ENCODE data around the gene RAD51B.
"Not testable (repeated sequence)": the region's sequence is repeated elsewhere in the genome, so short reads cannot be mapped to it uniquely, and the experiment has no call there.

The RAD51B gene

GRCh38 chr14:67978749-67979148, 159.2 kb downstream of the RAD51B start:
- no peak for TF ChIP-seq CTCF (conservative IDR thresholded peaks at IDR 0.05; ENCODE audit: low read depth, low read length)
- no peak overlapping the region for H3K4me3 ChIP-seq (ENCODE audit: low read length)
- no peak for DNase-seq (ENCODE audit: low read depth)

GRCh38 chr14:67982711-67983608, 163.4 kb downstream of the RAD51B start:
- TF ChIP-seq CTCF (conservative IDR thresholded peaks at IDR 0.05; ENCODE audit: low read depth, low read length), result no peak
- peak; percentile 62 for DNase-seq (ENCODE audit: low read depth)
- H3K4me3 ChIP-seq (ENCODE audit: low read length), result no peak overlapping the region

- no peak for DNase-seq (ENCODE audit: low read depth)
- no peak overlapping the region for H3K4me3 ChIP-seq (ENCODE audit: low read length)
- no peak for TF ChIP-seq CTCF (conservative IDR thresholded peaks at IDR 0.05; ENCODE audit: low read depth, low read length)
Measured at GRCh38 chr14:67984274-67984673, 164.7 kb downstream of the RAD51B start.

- H3K4me3 ChIP-seq (ENCODE audit: low read length), result no peak overlapping the region
- no peak for DNase-seq (ENCODE audit: low read depth)
- no peak for TF ChIP-seq CTCF (conservative IDR thresholded peaks at IDR 0.05; ENCODE audit: low read depth, low read length)
Measured at GRCh38 chr14:67986131-67986841, 166.7 kb downstream of the RAD51B start.

GRCh38 chr14:67987606-67988005, 168.0 kb downstream of the RAD51B start:
- DNase-seq (ENCODE audit: low read depth), result no peak
- no peak overlapping the region for H3K4me3 ChIP-seq (ENCODE audit: low read length)
- no peak for TF ChIP-seq CTCF (conservative IDR thresholded peaks at IDR 0.05; ENCODE audit: low read depth, low read length)

- not testable (repeated sequence) for H3K4me3 ChIP-seq (ENCODE audit: low read length); DNase-seq (ENCODE audit: low read depth)
Measured at GRCh38 chr14:67988210-67988609, 168.6 kb downstream of the RAD51B start.

GRCh38 chr14:67990576-67990975, 171.0 kb downstream of the RAD51B start:
- no peak overlapping the region for H3K4me3 ChIP-seq (ENCODE audit: low read length)
- DNase-seq (ENCODE audit: low read depth), result no peak
- TF ChIP-seq CTCF (conservative IDR thresholded peaks at IDR 0.05; ENCODE audit: low read depth, low read length), result no peak
